ENCODE measurements around the gene HLA-G. TPM values are rescaled to one million over a fixed set of nuclear protein-coding genes. Genes with fewer than 3 reads are reported as not detected.
"Not testable (repeated sequence)": the region's sequence is repeated elsewhere in the genome, so short reads cannot be mapped to it uniquely, and the experiment has no call there.

Gene HLA-G
- total RNA-seq, 1 donor from 2014 or later: not detected

DNA sequence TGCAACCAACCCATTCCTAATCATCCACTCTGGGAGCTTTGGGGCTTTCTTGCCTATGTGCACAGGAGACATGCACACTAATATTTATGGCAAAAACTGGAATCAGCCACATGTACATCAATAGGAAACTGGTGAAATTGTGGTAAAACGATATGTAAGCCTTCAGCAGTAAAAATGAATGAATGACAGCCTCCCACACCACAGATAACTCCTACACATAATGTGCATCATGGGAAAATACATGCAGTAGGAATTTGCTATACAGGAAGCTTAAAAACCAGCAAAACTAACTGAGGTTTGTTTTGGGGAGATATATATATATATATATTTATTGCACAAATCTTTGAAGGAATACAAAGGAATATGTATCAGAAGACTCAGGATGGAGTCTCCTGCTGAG is 47.6 kb downstream of the HLA-G start:
- no peak for DNase-seq

DNA sequence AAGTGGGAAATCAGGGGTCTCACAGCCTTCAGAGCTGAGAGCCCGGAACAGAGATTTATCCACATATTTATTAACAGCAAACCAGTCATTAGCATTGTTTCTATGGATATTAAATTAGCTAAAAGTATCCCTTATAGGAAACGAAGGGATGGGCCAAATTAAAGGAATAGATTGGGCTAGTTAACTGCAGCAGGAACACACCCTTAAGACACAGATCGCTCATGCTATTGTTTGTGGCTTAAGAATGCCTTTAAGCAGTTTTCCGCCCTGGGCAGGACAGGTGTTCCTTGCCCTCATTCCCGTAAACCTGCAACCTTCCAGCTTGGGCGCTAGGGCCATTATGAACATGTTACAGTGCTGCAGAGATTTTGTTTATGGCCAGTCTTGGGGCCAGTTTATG is 48.1 kb downstream of the HLA-G start:
- DNase-seq: not testable (repeated sequence)

Small RNA genes lying within 50 kb of the gene (small RNA-seq; reads per million reads assigned to genes)
- not detected for gene MICG (ENCODE audit: low replicate concordance)

Other genes starting within 250 kb of the HLA-G start
- not detected for gene OR2H2, start 242.7 kb upstream of the HLA-G start, total RNA-seq
- gene GABBR1, start 194.6 kb upstream of the HLA-G start, total RNA-seq: 33.0 TPM
- gene MOG, start 170.7 kb upstream of the HLA-G start, total RNA-seq: not detected
- not detected for gene ZFP57, start 146.7 kb upstream of the HLA-G start, total RNA-seq
- 33.3 TPM for gene HLA-F, start 104.4 kb upstream of the HLA-G start, total RNA-seq
- 134 TPM for gene HLA-A, start 114.7 kb downstream of the HLA-G start, total RNA-seq
- 12.5 TPM for gene POLR1H, start 233.4 kb downstream of the HLA-G start, total RNA-seq
- gene PPP1R11, start 239.4 kb downstream of the HLA-G start, total RNA-seq: 10.5 TPM
- 1.8 TPM for gene RNF39, start 247.9 kb downstream of the HLA-G start, total RNA-seq